Gastrocnemius medialis (tissue), 4 donors: ENCODE measurements around the gene OR2T35.

Experiments used
- POLR2A ChIP-seq, 2 donors: fragments of 450-650 bp; IDR thresholded peaks; one replicate each; pipeline ENCODE4 v1.6.1; 2017; ENCODE audit warnings: antibody characterized with exemption in 2 of 2, mild to moderate bottlenecking in 2 of 2, moderate library complexity in 2 of 2
- TF ChIP-seq, protein P1 (sequence below), 5 experiments: fragments of 450-650 bp in 3 of 5; fragments of 200-600 bp in 2 of 5; sonication (generic) in 2 of 5; IDR thresholded peaks in 4 of 5; conservative IDR thresholded peaks in 1 of 5; 1 replicate in 4 of 5; 2 replicates in 1 of 5; pipeline ENCODE4 v1.5.1; 2016 to 2019; ENCODE audit warnings: antibody characterized with exemption in 5 of 5, mild to moderate bottlenecking in 3 of 5, moderate library complexity in 3 of 5

DNA sequence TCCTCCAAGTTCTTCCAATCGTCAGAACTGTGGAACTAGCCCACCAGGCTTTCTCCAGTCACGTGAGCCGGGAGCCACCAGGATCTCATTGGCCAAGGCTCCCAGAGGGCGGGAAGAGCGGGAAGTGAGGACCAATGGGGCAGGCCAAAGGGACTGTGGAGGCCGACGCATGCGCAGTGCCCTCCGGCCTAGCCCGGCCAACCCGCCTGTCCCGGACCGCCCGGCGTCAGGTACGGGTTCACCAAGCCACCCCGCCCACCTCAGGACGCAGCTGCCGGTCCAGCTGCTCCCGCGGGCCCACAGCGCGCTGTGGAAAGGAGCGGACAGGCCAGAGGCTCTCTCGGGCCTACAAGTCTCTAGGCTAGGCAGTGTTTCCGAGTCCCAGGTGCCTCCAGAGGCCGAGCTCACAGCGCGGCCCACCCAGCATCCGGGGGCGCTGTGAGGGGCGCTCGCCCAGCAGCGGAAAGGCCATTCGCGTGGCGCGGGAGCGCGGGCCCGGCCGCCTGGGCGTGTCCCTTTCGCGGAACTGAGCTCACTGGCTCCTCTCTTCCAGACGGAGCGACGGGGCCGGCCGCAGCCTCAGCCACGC, 46.6 kb upstream of the OR2T35 start:
- TF ChIP-seq, protein P1, sequence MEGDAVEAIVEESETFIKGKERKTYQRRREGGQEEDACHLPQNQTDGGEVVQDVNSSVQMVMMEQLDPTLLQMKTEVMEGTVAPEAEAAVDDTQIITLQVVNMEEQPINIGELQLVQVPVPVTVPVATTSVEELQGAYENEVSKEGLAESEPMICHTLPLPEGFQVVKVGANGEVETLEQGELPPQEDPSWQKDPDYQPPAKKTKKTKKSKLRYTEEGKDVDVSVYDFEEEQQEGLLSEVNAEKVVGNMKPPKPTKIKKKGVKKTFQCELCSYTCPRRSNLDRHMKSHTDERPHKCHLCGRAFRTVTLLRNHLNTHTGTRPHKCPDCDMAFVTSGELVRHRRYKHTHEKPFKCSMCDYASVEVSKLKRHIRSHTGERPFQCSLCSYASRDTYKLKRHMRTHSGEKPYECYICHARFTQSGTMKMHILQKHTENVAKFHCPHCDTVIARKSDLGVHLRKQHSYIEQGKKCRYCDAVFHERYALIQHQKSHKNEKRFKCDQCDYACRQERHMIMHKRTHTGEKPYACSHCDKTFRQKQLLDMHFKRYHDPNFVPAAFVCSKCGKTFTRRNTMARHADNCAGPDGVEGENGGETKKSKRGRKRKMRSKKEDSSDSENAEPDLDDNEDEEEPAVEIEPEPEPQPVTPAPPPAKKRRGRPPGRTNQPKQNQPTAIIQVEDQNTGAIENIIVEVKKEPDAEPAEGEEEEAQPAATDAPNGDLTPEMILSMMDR (IDR thresholded peaks at IDR 0.05 in 4 of 5, conservative IDR thresholded peaks at IDR 0.05 in 1 of 5) = no peak
- TF ChIP-seq POLR2A (IDR thresholded peaks at IDR 0.05) = no peak
